Measurements from ENCODE around the gene UCP2.
"Not testable (repeated sequence)": the region's sequence is repeated elsewhere in the genome, so short reads cannot be mapped to it uniquely, and the experiment has no call there.

The UCP2 gene

DNA sequence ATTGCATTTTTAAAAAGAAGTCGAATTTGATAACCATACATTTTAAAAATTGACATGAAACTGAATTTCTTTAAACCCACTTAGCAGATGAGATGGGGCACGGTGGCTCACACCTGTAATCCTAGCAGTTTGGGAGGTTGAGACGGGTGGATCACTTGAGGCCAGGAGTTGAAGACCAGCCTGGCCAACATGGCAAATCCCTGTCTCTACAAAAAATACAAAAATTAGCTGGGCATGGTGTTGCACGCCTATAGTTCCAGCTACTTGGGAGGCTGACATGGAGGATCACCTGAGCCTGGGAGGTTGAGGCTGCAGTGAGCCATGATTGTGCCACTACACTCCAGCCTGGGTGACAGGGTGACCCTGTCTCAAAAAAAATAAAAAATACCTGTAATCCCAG, 3.0 kb upstream of the UCP2 start:
- not testable (repeated sequence) for H2BK120ac ChIP-seq (ENCODE audit: insufficient read depth, low read length, poor library complexity); H3K27me3 ChIP-seq (ENCODE audit: insufficient read depth, low read length); H3K36me3 ChIP-seq (ENCODE audit: control insufficient read depth in 1 of 2, insufficient read depth in 2 of 2, low read length in 2 of 2); H2BK5ac ChIP-seq (ENCODE audit: low read depth, low read length, poor library complexity); H3K4ac ChIP-seq (ENCODE audit: low read depth, low read length); H3K9me3 ChIP-seq (ENCODE audit: insufficient read depth, low read depth, low read length); H3K79me2 ChIP-seq (ENCODE audit: control insufficient read depth, insufficient read depth, low read length, poor library complexity); H3K4me2 ChIP-seq (ENCODE audit: low read length); H4K91ac ChIP-seq (ENCODE audit: low read depth, low read length); H3K18ac ChIP-seq (ENCODE audit: low read length); H3K79me1 ChIP-seq (ENCODE audit: low read length); H3K27ac ChIP-seq (ENCODE audit: low read depth, low read length); H3K23ac ChIP-seq (ENCODE audit: low read length); H2AK5ac ChIP-seq (ENCODE audit: low read length); H3K9ac ChIP-seq (ENCODE audit: low read length); H3K14ac ChIP-seq (ENCODE audit: low read length); H2BK12ac ChIP-seq (ENCODE audit: low read length); DNase-seq; H4K8ac ChIP-seq (ENCODE audit: low read depth, low read length); H4K12ac ChIP-seq (ENCODE audit: low read depth, low read length); H3K4me3 ChIP-seq (ENCODE audit: low read depth, low read length); H2AFZ ChIP-seq (ENCODE audit: insufficient read depth, low read length, poor library complexity)
- no CpG with 5 or more reads among the region's 4 CpGs for WGBS (ENCODE audit: extremely low coverage, insufficient coverage, insufficient read length)
- H3K4me1 ChIP-seq (ENCODE audit: control insufficient read depth in 1 of 2, insufficient read depth in 2 of 2, low read length in 2 of 2), result peaks cover 5 to 10% of the 10 kb centered on the region in 2 experiments

DNA sequence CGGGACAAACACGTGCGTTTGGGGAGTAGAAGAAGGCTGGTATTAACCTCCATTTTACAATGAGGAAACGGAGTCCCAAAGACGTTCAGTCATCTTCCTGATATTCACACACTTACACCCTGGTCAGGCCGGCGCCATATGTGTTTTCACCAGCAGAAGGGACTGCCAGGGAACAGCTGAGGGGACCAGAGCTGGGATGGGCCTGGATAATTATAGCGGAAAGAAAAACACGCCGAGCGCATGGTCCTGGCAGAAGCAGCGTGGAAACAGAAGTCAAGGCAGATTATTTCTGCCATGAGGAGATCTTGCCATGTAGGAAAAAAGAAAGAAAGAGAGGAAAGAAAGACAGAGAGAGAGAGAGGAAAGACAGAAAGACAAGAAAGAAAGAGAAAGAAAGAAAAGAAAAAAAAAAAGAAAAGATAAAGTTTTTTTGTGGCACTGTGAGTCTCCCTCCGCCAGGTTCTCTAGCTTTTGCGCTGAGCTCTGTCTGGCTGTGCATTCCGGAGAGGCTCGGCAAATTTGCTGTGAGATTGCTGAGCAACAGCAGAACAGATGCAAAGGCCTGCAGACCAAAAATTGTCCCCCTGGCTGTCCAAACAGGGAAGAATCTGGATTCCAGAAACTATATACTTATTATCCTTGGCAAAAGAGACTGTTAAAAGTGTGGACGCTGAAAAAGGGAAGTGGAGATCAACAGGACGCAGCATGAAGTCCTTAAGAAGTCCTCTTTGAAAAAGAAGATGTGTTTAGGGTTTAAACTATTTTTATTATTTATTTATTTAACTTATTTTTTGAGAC, 1.3 kb upstream of the UCP2 start:
- Histone ChIP-seq H3K4me2 (ENCODE audit: low read length) (peak overlapping the region; percentile 79), H3K4me3 (ENCODE audit: low read depth, low read length) (no peak overlapping the region), H2BK5ac (ENCODE audit: low read depth, low read length, poor library complexity) (no peak overlapping the region), H3K36me3 (ENCODE audit: control insufficient read depth in 1 of 2, insufficient read depth in 2 of 2, low read length in 2 of 2) (no peaks in the 10 kb centered on the region), H3K18ac (ENCODE audit: low read length) (no peak overlapping the region), H2BK120ac (ENCODE audit: insufficient read depth, low read length, poor library complexity) (no peak overlapping the region), H3K79me2 (ENCODE audit: control insufficient read depth, insufficient read depth, low read length, poor library complexity) (peaks cover 2% of the 10 kb centered on the region), H3K4ac (ENCODE audit: low read depth, low read length) (no peak overlapping the region), H3K14ac (ENCODE audit: low read length) (no peak overlapping the region), H3K4me1 (ENCODE audit: control insufficient read depth in 1 of 2, insufficient read depth in 2 of 2, low read length in 2 of 2) (peaks cover 5 to 17% of the 10 kb centered on the region in 2 experiments), H2AFZ (ENCODE audit: insufficient read depth, low read length, poor library complexity) (peak overlapping the region; percentile 68), H3K9me3 (ENCODE audit: insufficient read depth, low read depth, low read length) (no peaks in the 10 kb centered on the region), H4K12ac (ENCODE audit: low read depth, low read length) (peak overlapping the region; percentile 23), H2BK12ac (ENCODE audit: low read length) (no peak overlapping the region), H3K79me1 (ENCODE audit: low read length) (peaks cover 5% of the 10 kb centered on the region), H3K9ac (ENCODE audit: low read length) (no peak overlapping the region), H3K23ac (ENCODE audit: low read length) (no peak overlapping the region), H4K91ac (ENCODE audit: low read depth, low read length) (peak overlapping the region; percentile 7), H3K27me3 (ENCODE audit: insufficient read depth, low read length) (no peaks in the 10 kb centered on the region), H4K8ac (ENCODE audit: low read depth, low read length) (peak overlapping the region; percentile 13), H2AK5ac (ENCODE audit: low read length) (no peak overlapping the region), H3K27ac (ENCODE audit: low read depth, low read length) (no peak overlapping the region)
- no CpG with 5 or more reads among the region's 18 CpGs for WGBS (ENCODE audit: extremely low coverage, insufficient coverage, insufficient read length)
- no peak for DNase-seq

- Histone ChIP-seq H2BK5ac (ENCODE audit: low read depth, low read length, poor library complexity) (peak overlapping the region; percentile 4), H3K9ac (ENCODE audit: low read length) (peak overlapping the region; percentile 51), H3K27ac (ENCODE audit: low read depth, low read length) (peak overlapping the region; percentile 50), H4K8ac (ENCODE audit: low read depth, low read length) (peak overlapping the region; percentile 35), H3K4me1 (ENCODE audit: control insufficient read depth in 1 of 2, insufficient read depth in 2 of 2, low read length in 2 of 2) (peaks cover 5 to 17% of the 10 kb centered on the region in 2 experiments), H3K36me3 (ENCODE audit: control insufficient read depth in 1 of 2, insufficient read depth in 2 of 2, low read length in 2 of 2) (peaks cover under 1 to 5% of the 10 kb centered on the region in 2 experiments), H3K4me3 (ENCODE audit: low read depth, low read length) (peak overlapping the region; percentile 77), H2BK120ac (ENCODE audit: insufficient read depth, low read length, poor library complexity) (no peak overlapping the region), H3K9me3 (ENCODE audit: insufficient read depth, low read depth, low read length) (no peaks in the 10 kb centered on the region), H2BK12ac (ENCODE audit: low read length) (no peak overlapping the region), H3K79me1 (ENCODE audit: low read length) (peaks cover 5% of the 10 kb centered on the region), H2AK5ac (ENCODE audit: low read length) (no peak overlapping the region), H3K14ac (ENCODE audit: low read length) (peak overlapping the region; percentile 14), H3K4ac (ENCODE audit: low read depth, low read length) (no peak overlapping the region), H4K12ac (ENCODE audit: low read depth, low read length) (peak overlapping the region; percentile 22), H4K91ac (ENCODE audit: low read depth, low read length) (peak overlapping the region; percentile 29), H3K79me2 (ENCODE audit: control insufficient read depth, insufficient read depth, low read length, poor library complexity) (peaks cover 2% of the 10 kb centered on the region), H2AFZ (ENCODE audit: insufficient read depth, low read length, poor library complexity) (peak overlapping the region; percentile 68), H3K4me2 (ENCODE audit: low read length) (peak overlapping the region; percentile 79), H3K23ac (ENCODE audit: low read length) (no peak overlapping the region), H3K18ac (ENCODE audit: low read length) (peak overlapping the region; percentile 4), H3K27me3 (ENCODE audit: insufficient read depth, low read length) (no peaks in the 10 kb centered on the region)
- peak; percentile 82 to 85 for DNase-seq
- no CpG with 5 or more reads among the region's 56 CpGs for WGBS (ENCODE audit: extremely low coverage, insufficient coverage, insufficient read length)
These were observed 522 bp upstream of the UCP2 start for GRCh38 chr11:73982990-73983740.

DNA sequence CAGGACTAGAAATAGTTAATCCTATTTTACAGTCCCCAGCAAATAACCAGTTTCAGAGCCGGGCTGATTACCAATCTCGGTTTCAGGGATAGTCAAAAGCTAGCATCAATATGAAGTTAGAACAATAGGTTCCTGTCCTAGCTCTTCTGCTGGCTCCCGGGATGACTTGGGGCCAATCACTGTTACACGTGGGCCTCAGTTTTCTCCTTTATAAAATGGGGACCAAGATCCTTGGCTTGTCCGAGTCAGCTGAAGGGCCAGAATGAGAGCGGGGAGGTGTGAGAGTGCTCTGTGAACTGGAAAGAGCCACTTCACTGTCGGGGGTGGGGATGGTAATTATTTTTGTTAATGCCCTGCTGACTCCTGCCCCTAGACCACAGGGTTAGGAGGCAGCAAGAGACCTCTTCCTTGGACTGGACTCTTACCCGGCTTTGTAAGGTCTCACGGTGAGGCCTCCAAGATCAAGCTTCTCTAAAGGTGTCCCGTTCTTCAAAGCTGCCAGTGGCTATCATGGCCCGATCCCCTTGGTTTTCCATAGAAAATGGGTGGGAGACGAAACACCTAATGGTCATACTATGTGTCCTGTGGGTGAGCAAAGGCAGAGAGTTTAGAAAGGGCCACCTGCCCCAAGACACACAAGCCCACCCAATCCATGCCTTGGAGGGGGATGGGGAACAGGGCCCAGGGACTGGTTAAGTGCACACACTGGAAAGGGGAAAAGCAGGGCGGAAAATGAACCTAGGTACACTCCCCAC, 1.4 kb downstream of the UCP2 start:
- peaks cover 5% of the 10 kb centered on the region for H3K79me1 ChIP-seq (ENCODE audit: low read length)
- no peak overlapping the region for H4K8ac ChIP-seq (ENCODE audit: low read depth, low read length)
- peak overlapping the region; percentile 79 for H3K4me2 ChIP-seq (ENCODE audit: low read length)
- no peaks in the 10 kb centered on the region for H3K9me3 ChIP-seq (ENCODE audit: insufficient read depth, low read depth, low read length)
- no peak overlapping the region for H3K14ac ChIP-seq (ENCODE audit: low read length)
- no peak overlapping the region for H3K18ac ChIP-seq (ENCODE audit: low read length)
- no peak overlapping the region for H3K9ac ChIP-seq (ENCODE audit: low read length)
- no CpG with 5 or more reads among the region's 13 CpGs for WGBS (ENCODE audit: extremely low coverage, insufficient coverage, insufficient read length)
- H2BK5ac ChIP-seq (ENCODE audit: low read depth, low read length, poor library complexity), result no peak overlapping the region
- no peak overlapping the region for H2AK5ac ChIP-seq (ENCODE audit: low read length)
- no peak overlapping the region for H4K12ac ChIP-seq (ENCODE audit: low read depth, low read length)
- no peak overlapping the region for H3K23ac ChIP-seq (ENCODE audit: low read length)
- H3K4me1 ChIP-seq (ENCODE audit: control insufficient read depth in 1 of 2, insufficient read depth in 2 of 2, low read length in 2 of 2), result peaks cover 5 to 17% of the 10 kb centered on the region in 2 experiments
- no peak overlapping the region for H2AFZ ChIP-seq (ENCODE audit: insufficient read depth, low read length, poor library complexity)
- no peak overlapping the region for H3K4ac ChIP-seq (ENCODE audit: low read depth, low read length)
- peaks cover 15 to 21% of the 10 kb centered on the region in 2 experiments for H3K36me3 ChIP-seq (ENCODE audit: control insufficient read depth in 1 of 2, insufficient read depth in 2 of 2, low read length in 2 of 2)
- H3K79me2 ChIP-seq (ENCODE audit: control insufficient read depth, insufficient read depth, low read length, poor library complexity), result peaks cover 2% of the 10 kb centered on the region
- no peak overlapping the region for H3K27ac ChIP-seq (ENCODE audit: low read depth, low read length)
- no peak overlapping the region for H2BK12ac ChIP-seq (ENCODE audit: low read length)
- DNase-seq, result no peak
- H3K27me3 ChIP-seq (ENCODE audit: insufficient read depth, low read length), result no peaks in the 10 kb centered on the region
- no peak overlapping the region for H2BK120ac ChIP-seq (ENCODE audit: insufficient read depth, low read length, poor library complexity)
- no peak overlapping the region for H4K91ac ChIP-seq (ENCODE audit: low read depth, low read length)
- H3K4me3 ChIP-seq (ENCODE audit: low read depth, low read length), result peak overlapping the region; percentile 25
